Loucy (cell line): Measurements from ENCODE around the gene ARHGAP4.

Source experiments
- CTCF ChIP-seq: fragments of 200-600 bp; sonication (generic); conservative IDR thresholded peaks from 2 replicates; pipeline ENCODE4 v1.5.1; 2014; ENCODE audit warnings: mild to moderate bottlenecking, antibody characterized with exemption, low read length
- EZH2phosphoT487 ChIP-seq: fragments of 200-600 bp; IDR thresholded peaks from 2 replicates; pipeline ENCODE4 v1.6.1; 2018; ENCODE audit warnings: antibody characterized with exemption, mild to moderate bottlenecking, moderate library complexity, borderline replicate concordance

GRCh38 chrX:153959649-153960048, 33.6 kb upstream of the ARHGAP4 start:
- TF ChIP-seq CTCF (no peak), EZH2phosphoT487 (no peak)
